Endothelial cell of umbilical vein (primary cell): ENCODE data around the gene ASXL1.
"Not testable (repeated sequence)": the region's sequence is repeated elsewhere in the genome, so short reads cannot be mapped to it uniquely, and the experiment has no call there.

ENCODE experiments used
- CTCF ChIP-seq, 2 donors: IDR thresholded peaks; 1 replicate in 1 of 2; 2 replicates in 1 of 2; pipeline ENCODE4 v1.5.1; 2011; ENCODE audit warnings: low read length in 2 of 2, mild to moderate bottlenecking in 2 of 2, moderate library complexity in 2 of 2, control low read depth in 1 of 2, inconsistent platforms in 1 of 2, low read depth in 1 of 2; ENCODE audit not compliant: insufficient read depth in 1 of 2; ENCODE audit errors: extremely low read depth in 1 of 2
- EZH2 ChIP-seq: IDR thresholded peaks from 2 replicates; pipeline ENCODE4 v1.6.1; 2012; ENCODE audit warnings: borderline replicate concordance, low read depth, mild to moderate bottlenecking, moderate library complexity, low read length, inconsistent platforms; ENCODE audit not compliant: severe bottlenecking
- FOS ChIP-seq: IDR thresholded peaks from 2 replicates; pipeline ENCODE4 v1.6.1; 2011; ENCODE audit warnings: mild to moderate bottlenecking, low read length, moderate library complexity, borderline replicate concordance; ENCODE audit not compliant: insufficient read depth
- GATA2 ChIP-seq: IDR thresholded peaks from 2 replicates; pipeline ENCODE4 v1.7.0; 2011; ENCODE audit warnings: low read depth, mild to moderate bottlenecking, moderate library complexity, mixed read lengths, low read length; ENCODE audit not compliant: insufficient read length, insufficient read depth
- MAX ChIP-seq: IDR thresholded peaks from 2 replicates; pipeline ENCODE4 v1.6.1; 2011; ENCODE audit not compliant: insufficient read depth, insufficient read length
- MYC ChIP-seq: IDR thresholded peaks from one replicate; pipeline ENCODE4 v1.6.1; 2011; ENCODE audit warnings: mild to moderate bottlenecking, low read depth, low read length
- POLR2A ChIP-seq: IDR thresholded peaks from 2 replicates; pipeline ENCODE4 v1.6.1; 2012; ENCODE audit warnings: low read depth, mild to moderate bottlenecking, control low read depth, low read length
- POLR2AphosphoS5 ChIP-seq: IDR thresholded peaks from 2 replicates; pipeline ENCODE4 v1.6.1; 2012; ENCODE audit warnings: low read depth, mild to moderate bottlenecking, control low read depth, low read length, moderate library complexity; ENCODE audit not compliant: insufficient read depth

DNA sequence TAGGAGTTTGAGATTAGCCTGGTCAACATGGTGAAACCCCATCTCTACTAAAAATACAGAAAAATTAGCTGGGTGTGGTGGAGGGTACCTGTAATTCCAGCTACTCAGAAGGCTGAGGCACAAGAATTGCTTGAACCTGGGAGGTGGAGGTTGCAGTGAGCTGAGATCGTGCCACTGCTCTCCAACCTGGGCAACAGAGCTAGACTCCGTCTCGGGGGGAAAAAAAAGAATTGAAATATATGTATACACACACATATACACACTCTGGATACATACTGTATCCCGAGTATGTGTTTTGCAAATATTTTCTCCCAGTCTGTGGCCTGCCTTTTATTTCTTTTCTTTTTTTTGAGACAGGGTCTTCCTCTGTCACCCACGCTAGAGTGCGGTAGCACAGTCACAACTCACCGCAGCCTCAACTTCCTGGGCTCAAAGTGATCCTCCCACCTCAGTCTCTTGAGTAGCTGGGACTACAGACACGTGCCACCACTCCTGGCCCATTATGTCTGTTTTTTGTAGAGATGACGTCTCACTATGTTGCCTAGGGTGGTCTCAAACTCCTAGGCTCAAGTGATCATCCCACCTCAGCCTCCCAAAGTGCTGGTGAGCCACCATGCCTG lies 49.1 kb downstream of the ASXL1 start:
- not testable (repeated sequence) for TF ChIP-seq MYC; CTCF (IDR thresholded peaks at IDR 0.05; ENCODE audit: extremely low read depth in 1 of 2, insufficient read depth in 1 of 2, low read depth in 1 of 2, low read length in 2 of 2); POLR2AphosphoS5; EZH2; POLR2A; FOS; GATA2; MAX
